ENCODE measurements around the gene UPK3A.
A peak's percentile ranks its signal among the peaks of the same experiment; 100 is the strongest.

UPK3A gene

DNA sequence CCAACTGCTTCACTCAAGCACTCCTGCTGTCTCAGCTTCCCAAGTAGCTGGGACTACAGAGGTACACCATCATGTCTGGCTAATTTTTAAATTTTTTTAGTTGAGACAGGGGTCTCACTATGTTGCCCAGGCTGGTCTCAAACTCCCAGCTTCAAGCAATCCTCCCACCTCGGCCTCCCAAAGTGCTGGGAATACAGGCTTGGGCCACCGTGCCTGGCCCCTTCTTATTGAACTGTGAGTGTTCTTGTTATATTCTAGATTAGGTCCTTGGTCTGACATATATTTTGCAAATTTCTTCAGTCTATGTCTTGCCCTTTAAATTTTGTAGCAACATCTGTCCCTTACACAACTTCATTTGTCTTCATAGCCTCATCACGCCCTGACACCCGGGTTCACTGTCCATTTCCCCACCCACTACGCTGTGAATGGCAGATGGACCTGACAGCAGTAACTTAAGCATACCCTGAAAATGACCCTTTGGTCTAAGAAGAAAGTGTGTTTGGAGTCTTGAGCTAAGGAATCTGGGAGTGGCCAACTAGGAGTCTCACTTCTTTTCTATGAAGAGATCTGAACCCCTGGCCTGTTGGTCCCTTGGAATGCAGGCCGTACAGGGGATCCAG lies 20.8 kb downstream of the UPK3A start:
- TF ChIP-seq, protein P1, sequence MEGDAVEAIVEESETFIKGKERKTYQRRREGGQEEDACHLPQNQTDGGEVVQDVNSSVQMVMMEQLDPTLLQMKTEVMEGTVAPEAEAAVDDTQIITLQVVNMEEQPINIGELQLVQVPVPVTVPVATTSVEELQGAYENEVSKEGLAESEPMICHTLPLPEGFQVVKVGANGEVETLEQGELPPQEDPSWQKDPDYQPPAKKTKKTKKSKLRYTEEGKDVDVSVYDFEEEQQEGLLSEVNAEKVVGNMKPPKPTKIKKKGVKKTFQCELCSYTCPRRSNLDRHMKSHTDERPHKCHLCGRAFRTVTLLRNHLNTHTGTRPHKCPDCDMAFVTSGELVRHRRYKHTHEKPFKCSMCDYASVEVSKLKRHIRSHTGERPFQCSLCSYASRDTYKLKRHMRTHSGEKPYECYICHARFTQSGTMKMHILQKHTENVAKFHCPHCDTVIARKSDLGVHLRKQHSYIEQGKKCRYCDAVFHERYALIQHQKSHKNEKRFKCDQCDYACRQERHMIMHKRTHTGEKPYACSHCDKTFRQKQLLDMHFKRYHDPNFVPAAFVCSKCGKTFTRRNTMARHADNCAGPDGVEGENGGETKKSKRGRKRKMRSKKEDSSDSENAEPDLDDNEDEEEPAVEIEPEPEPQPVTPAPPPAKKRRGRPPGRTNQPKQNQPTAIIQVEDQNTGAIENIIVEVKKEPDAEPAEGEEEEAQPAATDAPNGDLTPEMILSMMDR (IDR thresholded peaks at IDR 0.05; ENCODE audit: low read length, missing control alignments), result no peak
- H3K4me3 ChIP-seq (replicated peaks; ENCODE audit: low read depth, low read length), result no peak overlapping the region
- no peak for DNase-seq (ENCODE audit: low read depth)

DNA sequence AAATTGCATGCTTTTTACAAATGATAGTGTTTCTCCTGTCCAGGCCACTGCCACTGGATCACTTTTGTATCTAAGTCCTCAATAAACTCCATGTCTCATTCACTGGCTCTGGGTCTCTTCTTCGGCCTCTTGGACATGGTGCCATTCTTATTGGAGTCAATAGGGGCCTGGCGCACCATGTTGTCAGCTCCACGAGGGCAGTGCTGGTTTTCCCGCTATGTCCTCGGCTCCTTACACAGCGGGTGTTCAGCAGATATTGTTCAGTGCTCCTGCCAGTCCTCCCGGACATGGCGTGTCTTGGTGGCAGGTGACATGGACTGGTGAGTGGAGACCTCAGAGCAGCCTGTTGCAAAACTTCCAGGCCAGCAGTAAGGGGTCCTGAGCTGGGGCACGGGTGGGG lies 21.4 kb downstream of the UPK3A start:
- H3K4me3 ChIP-seq (replicated peaks; ENCODE audit: low read depth, low read length), result no peak overlapping the region
- DNase-seq (ENCODE audit: low read depth), result no peak
- TF ChIP-seq, protein P1 (IDR thresholded peaks at IDR 0.05; ENCODE audit: low read length, missing control alignments), result no peak

DNA sequence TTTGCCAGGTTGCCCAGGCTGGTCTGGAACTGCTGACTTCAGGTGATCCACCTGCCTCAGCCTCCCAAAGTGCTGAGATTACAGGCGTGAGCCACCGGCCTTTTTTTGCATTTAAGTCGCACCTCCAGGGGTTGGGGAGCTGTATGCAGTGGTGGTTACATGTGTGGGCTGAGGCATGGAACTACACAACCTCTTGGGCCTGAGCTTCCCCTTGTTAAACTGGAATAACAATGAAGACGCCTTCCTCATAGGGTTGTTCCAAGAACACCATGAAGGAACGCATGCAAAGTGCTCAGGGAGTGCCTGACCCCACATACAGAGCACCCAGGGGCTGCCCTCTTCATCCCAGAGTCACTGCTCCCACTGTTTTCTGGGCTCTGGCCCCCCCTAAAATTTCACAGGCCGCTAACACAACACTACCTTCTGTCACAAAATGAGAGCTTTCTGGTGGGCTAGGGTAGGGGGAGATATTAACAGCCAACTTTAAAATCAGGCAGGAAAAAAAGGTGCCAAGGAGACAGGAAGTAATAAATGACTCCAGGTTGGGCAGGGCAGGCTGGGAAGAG lies 23.7 kb downstream of the UPK3A start:
- DNase-seq (ENCODE audit: low read depth), result no peak
- TF ChIP-seq, protein P1 (IDR thresholded peaks at IDR 0.05; ENCODE audit: low read length, missing control alignments), result no peak
- H3K4me3 ChIP-seq (replicated peaks; ENCODE audit: low read depth, low read length), result no peak overlapping the region

DNA sequence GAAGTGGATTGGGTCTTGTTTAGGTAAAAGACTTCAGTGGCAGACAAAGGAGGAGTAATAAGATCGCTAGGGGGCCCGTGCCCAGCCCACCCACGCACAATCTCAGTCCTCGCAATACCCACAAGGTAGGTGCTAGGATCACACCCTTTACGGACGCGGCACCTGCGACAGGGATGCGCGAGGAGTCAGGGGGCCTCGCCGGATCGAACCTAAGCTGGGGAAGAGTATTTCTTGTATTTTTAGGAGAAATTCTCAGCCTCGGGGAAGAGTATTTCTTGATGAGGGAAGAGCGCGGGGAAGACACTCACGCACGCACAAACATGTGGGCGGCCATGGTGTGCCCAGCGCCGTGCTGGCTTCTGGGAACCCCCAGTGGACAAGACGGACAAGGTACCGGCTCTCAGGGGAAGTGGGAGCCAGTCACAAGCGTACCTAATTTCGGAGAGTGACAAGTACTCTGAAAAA lies 24.2 kb downstream of the UPK3A start:
- H3K4me3 ChIP-seq (replicated peaks; ENCODE audit: low read depth, low read length), result peak overlapping the region; percentile 50
- TF ChIP-seq, protein P1 (IDR thresholded peaks at IDR 0.05; ENCODE audit: low read length, missing control alignments), result no peak
- no peak for DNase-seq (ENCODE audit: low read depth)

- peak within 1 kb of the TSS; percentile 78 for H3K4me3 ChIP-seq (replicated peaks; ENCODE audit: low read depth, low read length)
- TF ChIP-seq, protein P1 (IDR thresholded peaks at IDR 0.05; ENCODE audit: low read length, missing control alignments), result no peak
- DNase-seq (ENCODE audit: low read depth), result peak; percentile 92
Observed at GRCh38 chr22:45309422-45310227, 24.9 kb downstream of the UPK3A start, which contains the start of gene FAM118A. Gene FAM118A, plus strand, starts transcription at chr22:45309934. Its CDS starts 12,446 bp downstream, at chr22:45322380.

GRCh38 chr22:45310331-45310976 lies 25.7 kb downstream of the UPK3A start:
- H3K4me3 ChIP-seq (replicated peaks; ENCODE audit: low read depth, low read length), result peak overlapping the region; percentile 78
- no peak for DNase-seq (ENCODE audit: low read depth)
- TF ChIP-seq, protein P1 (IDR thresholded peaks at IDR 0.05; ENCODE audit: low read length, missing control alignments), result no peak
